DND-41 (cell line): Measurements from ENCODE around the gene ZNF236.

Experiments used
- ATAC-seq: fragments of 200-7000 bp; cut with Tn5 transposase; 3 replicates; pipeline ENCODE4 v1.9.1; 2021; ENCODE audit warnings: low read depth; ENCODE audit not compliant: insufficient read depth
- DNase-seq: peaks from one replicate; pipeline ENCODE4 v3.0.0-alpha.2; 2020
- H2AFZ ChIP-seq: 2 replicates; pipeline ENCODE4 v1.6.0; 2012; ENCODE audit warnings: low read depth, low read length
- H3K27ac ChIP-seq: 2 replicates; pipeline ENCODE4 v1.5.1; 2012; ENCODE audit warnings: low read length, inconsistent platforms
- H3K27me3 ChIP-seq: fragments of 200-600 bp; sonication (generic); 2 replicates; pipeline ENCODE4 v1.6.0; 2012; ENCODE audit warnings: low read length, mild to moderate bottlenecking, inconsistent platforms; ENCODE audit not compliant: insufficient read depth, poor library complexity
- H3K36me3 ChIP-seq: 2 replicates; pipeline ENCODE4 v1.5.1; 2012; ENCODE audit warnings: low read length, inconsistent platforms; ENCODE audit not compliant: insufficient read depth
- H3K4me1 ChIP-seq: 2 replicates; pipeline ENCODE4 v1.5.1; 2012; ENCODE audit warnings: mild to moderate bottlenecking, low read length; ENCODE audit not compliant: insufficient read depth
- H3K4me2 ChIP-seq: 2 replicates; pipeline ENCODE4 v1.6.0; 2012; ENCODE audit warnings: mild to moderate bottlenecking, moderate library complexity, low read length, inconsistent platforms; ENCODE audit not compliant: insufficient read depth
- H3K4me3 ChIP-seq, 2 experiments: fragments of 200-600 bp in 1 of 2; shearing (Covaris generic) in 1 of 2; 2 replicates each; pipeline ENCODE4 v1.5.1; 2012 to 2016; ENCODE audit warnings: inconsistent platforms in 2 of 2, low read length in 2 of 2, mild to moderate bottlenecking in 2 of 2, low read depth in 1 of 2, moderate library complexity in 1 of 2
- H3K79me2 ChIP-seq: 2 replicates; pipeline ENCODE4 v1.6.0; 2012; ENCODE audit warnings: low read length, inconsistent platforms; ENCODE audit not compliant: insufficient read depth
- H3K9ac ChIP-seq: 2 replicates; pipeline ENCODE4 v1.6.0; 2012; ENCODE audit warnings: low read depth, mild to moderate bottlenecking, inconsistent platforms, low read length, moderate library complexity
- H3K9me3 ChIP-seq: 2 replicates; pipeline ENCODE4 v1.5.1; 2012; ENCODE audit warnings: low read length, moderate library complexity, mild to moderate bottlenecking, inconsistent platforms; ENCODE audit not compliant: insufficient read depth, severe bottlenecking
- H4K20me1 ChIP-seq: 2 replicates; pipeline ENCODE4 v1.6.0; 2012; ENCODE audit warnings: low read length; ENCODE audit not compliant: insufficient read depth
- CTCF ChIP-seq: IDR thresholded peaks from 2 replicates; pipeline ENCODE4 v1.5.1; 2012; ENCODE audit warnings: borderline replicate concordance, low read length, moderate library complexity, mild to moderate bottlenecking; ENCODE audit not compliant: poor library complexity, severe bottlenecking; ENCODE audit errors: extremely low read depth
- EZH2 ChIP-seq: IDR thresholded peaks from 3 replicates; pipeline ENCODE4 v1.6.1; 2012; ENCODE audit warnings: borderline replicate concordance, low read depth, mild to moderate bottlenecking, moderate library complexity, low read length, inconsistent platforms; ENCODE audit not compliant: severe bottlenecking

The ZNF236 gene

GRCh38 chr18:76997951-76998808, 175.8 kb downstream of the ZNF236 start:
- Histone ChIP-seq H3K27me3 (no peaks in the 10 kb centered on the region), H2AFZ (no peak overlapping the region), H4K20me1 (no peaks in the 10 kb centered on the region), H3K4me1 (peaks cover 19% of the 10 kb centered on the region), H3K79me2 (no peaks in the 10 kb centered on the region), H3K9me3 (no peaks in the 10 kb centered on the region), H3K9ac (no peak overlapping the region), H3K4me3 (no peak overlapping the region), H3K27ac (no peak overlapping the region; the same call in 1 of the 2 replicates), H3K36me3 (no peaks in the 10 kb centered on the region), H3K4me2 (no peak overlapping the region)
- no peak for ATAC-seq
- no peak for DNase-seq
- TF ChIP-seq CTCF (no peak), EZH2 (no peak)

GRCh38 chr18:76999077-76999476, 176.7 kb downstream of the ZNF236 start:
- no peaks in the 10 kb centered on the region for H3K27me3 ChIP-seq
- TF ChIP-seq EZH2 (no peak), CTCF (no peak)
- H2AFZ ChIP-seq, result no peak overlapping the region
- no peaks in the 10 kb centered on the region for H3K36me3 ChIP-seq
- peaks cover 28% of the 10 kb centered on the region for H3K4me1 ChIP-seq
- H3K27ac ChIP-seq, result 0 out of 2 replicates have a peak overlapping the region, but pooled peaks have one; percentile 15
- no peak overlapping the region for H3K4me3 ChIP-seq
- no peak overlapping the region for H3K4me2 ChIP-seq
- DNase-seq (no peak), ATAC-seq (no peak)
- H3K9me3 ChIP-seq, result no peaks in the 10 kb centered on the region
- no peaks in the 10 kb centered on the region for H3K79me2 ChIP-seq
- no peak overlapping the region for H3K9ac ChIP-seq
- H4K20me1 ChIP-seq, result no peaks in the 10 kb centered on the region

- Histone ChIP-seq H3K9ac (peak overlapping the region; percentile 41), H3K4me2 (peak overlapping the region; percentile 37), H3K9me3 (no peaks in the 10 kb centered on the region), H3K27ac (peak overlapping the region; percentile 73), H2AFZ (peak overlapping the region; percentile 72), H3K4me1 (peaks cover 42% of the 10 kb centered on the region), H4K20me1 (no peaks in the 10 kb centered on the region), H3K79me2 (no peaks in the 10 kb centered on the region), H3K4me3 (no peak overlapping the region), H3K36me3 (no peaks in the 10 kb centered on the region), H3K27me3 (no peaks in the 10 kb centered on the region)
- TF ChIP-seq EZH2 (no peak), CTCF (peak; percentile 96)
- ATAC-seq, result peak; percentile 45; the same call in 1 of the 3 replicates
- DNase-seq, result peak; percentile 64
These were observed 178.2 kb downstream of the ZNF236 start for GRCh38 chr18:77000527-77000926.
